IPS-18c (cell line): ENCODE measurements around the gene LINC01488.

ENCODE experiments used
- H3K4me3 ChIP-seq: 2 replicates; pipeline ENCODE4 v1.7.0; 2013; ENCODE audit warnings: low read depth, mild to moderate bottlenecking, low read length, moderate library complexity; ENCODE audit not compliant: insufficient read depth
- H3K9me3 ChIP-seq: one replicate; pipeline ENCODE4 v1.6.1; 2013; ENCODE audit warnings: mild to moderate bottlenecking, low read length, moderate library complexity; ENCODE audit not compliant: control insufficient read depth, insufficient read depth

The LINC01488 gene

GRCh38 chr11:69525516-69526452 lies 44.3 kb downstream of the LINC01488 start:
- Histone ChIP-seq H3K9me3 (peaks cover 2% of the 10 kb centered on the region), H3K4me3 (no peak overlapping the region)

- peaks cover 2% of the 10 kb centered on the region for H3K9me3 ChIP-seq
- no peak overlapping the region for H3K4me3 ChIP-seq
Observed at GRCh38 chr11:69526453-69526810, 45.0 kb downstream of the LINC01488 start.

- H3K9me3 ChIP-seq, result peaks cover 2% of the 10 kb centered on the region
Observed at GRCh38 chr11:69529001-69529400, 47.5 kb downstream of the LINC01488 start.

GRCh38 chr11:69530278-69531070 lies 49.0 kb downstream of the LINC01488 start:
- no peak overlapping the region for H3K4me3 ChIP-seq
- H3K9me3 ChIP-seq, result peaks cover 2% of the 10 kb centered on the region

More at GRCh38 chr11:69529001-69529400, 47.5 kb downstream of the LINC01488 start:
- no peak overlapping the region for H3K4me3 ChIP-seq

- H3K4me3 ChIP-seq, result no peak overlapping the region
- peaks cover 2% of the 10 kb centered on the region for H3K9me3 ChIP-seq
Observed at GRCh38 chr11:69531071-69531716, 49.7 kb downstream of the LINC01488 start.

- Histone ChIP-seq H3K4me3 (no peak overlapping the region), H3K9me3 (peaks cover 2% of the 10 kb centered on the region)
Observed at GRCh38 chr11:69531717-69532088, 50.2 kb downstream of the LINC01488 start.

- Histone ChIP-seq H3K9me3 (peaks cover 2% of the 10 kb centered on the region), H3K4me3 (no peak overlapping the region)
Observed at GRCh38 chr11:69533296-69534165, 52.1 kb downstream of the LINC01488 start.

GRCh38 chr11:69534166-69534530 lies 52.7 kb downstream of the LINC01488 start:
- no peak overlapping the region for H3K4me3 ChIP-seq
- peaks cover 2% of the 10 kb centered on the region for H3K9me3 ChIP-seq

GRCh38 chr11:69535908-69536307 lies 54.4 kb downstream of the LINC01488 start:
- Histone ChIP-seq H3K4me3 (no peak overlapping the region), H3K9me3 (no peaks in the 10 kb centered on the region)

GRCh38 chr11:69536406-69536805 lies 54.9 kb downstream of the LINC01488 start:
- H3K9me3 ChIP-seq, result no peaks in the 10 kb centered on the region

GRCh38 chr11:69537126-69537525 lies 55.7 kb downstream of the LINC01488 start:
- H3K9me3 ChIP-seq, result no peaks in the 10 kb centered on the region
- H3K4me3 ChIP-seq, result no peak overlapping the region

More at GRCh38 chr11:69536406-69536805, 54.9 kb downstream of the LINC01488 start:
- no peak overlapping the region for H3K4me3 ChIP-seq

- H3K4me3 ChIP-seq, result no peak overlapping the region
- H3K9me3 ChIP-seq, result no peaks in the 10 kb centered on the region
Observed at GRCh38 chr11:69537855-69538640, 56.6 kb downstream of the LINC01488 start.

- no peak overlapping the region for H3K4me3 ChIP-seq
- H3K9me3 ChIP-seq, result peaks cover 2% of the 10 kb centered on the region
Observed at GRCh38 chr11:69538854-69539253, 57.4 kb downstream of the LINC01488 start.

- Histone ChIP-seq H3K9me3 (peaks cover 2% of the 10 kb centered on the region), H3K4me3 (no peak overlapping the region)
Observed at GRCh38 chr11:69539416-69540117, 58.1 kb downstream of the LINC01488 start.

GRCh38 chr11:69540118-69541000 lies 58.9 kb downstream of the LINC01488 start:
- H3K9me3 ChIP-seq, result peaks cover 2% of the 10 kb centered on the region
- no peak overlapping the region for H3K4me3 ChIP-seq
